ENCODE measurements around the gene KLC1.
A peak's percentile ranks its signal among the peaks of the same experiment; 100 is the strongest.

Gene KLC1

DNA sequence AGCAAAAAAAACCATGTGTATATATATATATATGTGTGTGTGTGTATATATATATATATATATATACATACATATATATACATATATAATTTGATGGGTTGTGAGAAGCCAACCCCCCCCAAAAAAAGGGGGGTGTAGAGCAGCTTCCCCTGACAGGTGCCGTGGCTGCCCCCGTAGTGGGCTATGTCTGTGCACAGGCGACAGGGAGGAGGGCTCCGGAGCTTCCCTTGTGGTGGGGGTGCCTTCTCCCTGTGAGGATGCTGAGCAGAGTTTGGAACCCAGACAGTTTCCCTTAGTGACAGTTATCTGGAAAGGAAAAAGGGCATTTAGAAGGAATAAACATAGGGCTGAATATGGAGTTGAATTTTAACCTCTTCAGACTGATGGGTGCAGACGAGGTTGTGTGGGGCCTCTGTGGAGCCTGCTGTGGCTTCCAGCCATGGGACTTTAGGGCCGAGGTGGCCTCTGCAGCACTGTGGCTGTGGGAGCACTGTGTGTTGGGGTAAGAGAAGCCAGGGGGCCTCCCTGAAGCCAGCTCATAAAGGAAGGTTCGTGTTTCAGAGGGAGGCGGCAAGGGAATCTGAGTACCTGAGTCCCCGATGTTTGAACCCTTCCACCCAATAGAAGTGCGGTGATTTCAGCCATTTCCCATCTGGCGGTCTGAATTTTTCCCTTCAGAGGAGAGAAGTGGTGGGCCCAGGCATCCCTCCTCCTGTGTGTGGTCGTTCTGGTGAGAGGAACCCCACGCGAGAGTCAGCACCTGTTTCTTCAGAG, 66.5 kb downstream of the KLC1 start:
- H3K27ac ChIP-seq (ENCODE audit: low read depth, low read length) = peak overlapping the region; percentile 95
- no peaks in the 10 kb centered on the region for H4K20me1 ChIP-seq (ENCODE audit: low read depth, low read length)
- no peaks in the 10 kb centered on the region for H3K9me3 ChIP-seq (ENCODE audit: insufficient read depth, low read length)
- H3K9me2 ChIP-seq (replicated peaks; ENCODE audit: insufficient read depth, low read length) = no peaks in the 10 kb centered on the region
- H3K79me2 ChIP-seq (ENCODE audit: insufficient read depth, low read length) = no peaks in the 10 kb centered on the region
- no peaks in the 10 kb centered on the region for H3K36me3 ChIP-seq (ENCODE audit: low read length)
- TF ChIP-seq, protein P1, sequence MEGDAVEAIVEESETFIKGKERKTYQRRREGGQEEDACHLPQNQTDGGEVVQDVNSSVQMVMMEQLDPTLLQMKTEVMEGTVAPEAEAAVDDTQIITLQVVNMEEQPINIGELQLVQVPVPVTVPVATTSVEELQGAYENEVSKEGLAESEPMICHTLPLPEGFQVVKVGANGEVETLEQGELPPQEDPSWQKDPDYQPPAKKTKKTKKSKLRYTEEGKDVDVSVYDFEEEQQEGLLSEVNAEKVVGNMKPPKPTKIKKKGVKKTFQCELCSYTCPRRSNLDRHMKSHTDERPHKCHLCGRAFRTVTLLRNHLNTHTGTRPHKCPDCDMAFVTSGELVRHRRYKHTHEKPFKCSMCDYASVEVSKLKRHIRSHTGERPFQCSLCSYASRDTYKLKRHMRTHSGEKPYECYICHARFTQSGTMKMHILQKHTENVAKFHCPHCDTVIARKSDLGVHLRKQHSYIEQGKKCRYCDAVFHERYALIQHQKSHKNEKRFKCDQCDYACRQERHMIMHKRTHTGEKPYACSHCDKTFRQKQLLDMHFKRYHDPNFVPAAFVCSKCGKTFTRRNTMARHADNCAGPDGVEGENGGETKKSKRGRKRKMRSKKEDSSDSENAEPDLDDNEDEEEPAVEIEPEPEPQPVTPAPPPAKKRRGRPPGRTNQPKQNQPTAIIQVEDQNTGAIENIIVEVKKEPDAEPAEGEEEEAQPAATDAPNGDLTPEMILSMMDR (IDR thresholded peaks at IDR 0.05; ENCODE audit: insufficient read depth, low read length, poor library complexity, severe bottlenecking) = no peak
- TF ChIP-seq EZH2phosphoT487 (conservative IDR thresholded peaks at IDR 0.05; ENCODE audit: low read length) = no peak
- peaks cover 73% of the 10 kb centered on the region for H3F3A ChIP-seq (ENCODE audit: insufficient read depth)
- peak overlapping the region; percentile 55 for H3K4me2 ChIP-seq (ENCODE audit: low read depth, low read length, poor library complexity, severe bottlenecking)
- H3K9ac ChIP-seq (ENCODE audit: low read length) = peak overlapping the region; percentile 51
- no peak overlapping the region for H3K4me3 ChIP-seq (ENCODE audit: insufficient read depth, low read length, poor library complexity, severe bottlenecking)
- H3K27me3 ChIP-seq (ENCODE audit: low read length) = no peaks in the 10 kb centered on the region
- no peak overlapping the region for H2AFZ ChIP-seq (ENCODE audit: low read depth, low read length, severe bottlenecking)

DNA sequence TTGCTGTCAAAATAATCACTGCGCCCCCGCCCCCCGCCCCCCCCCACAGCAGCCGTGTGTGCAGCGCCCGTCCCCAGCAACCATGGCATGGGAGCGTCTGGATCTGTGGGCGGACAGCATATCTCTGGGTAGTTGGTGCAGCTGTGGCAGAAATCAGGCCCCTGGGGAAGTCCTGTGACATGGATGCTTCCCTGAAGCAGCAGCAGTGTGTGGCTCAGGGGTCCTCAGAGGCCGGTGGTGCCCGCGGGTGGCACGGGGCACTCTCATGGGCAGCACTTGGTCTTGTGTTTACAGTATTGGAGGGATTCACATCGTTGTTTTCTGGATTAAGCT, 67.0 kb downstream of the KLC1 start:
- no peak overlapping the region for H3K4me3 ChIP-seq (ENCODE audit: insufficient read depth, low read length, poor library complexity, severe bottlenecking)
- H4K20me1 ChIP-seq (ENCODE audit: low read depth, low read length) = no peaks in the 10 kb centered on the region
- H3K9ac ChIP-seq (ENCODE audit: low read length) = peak overlapping the region; percentile 51
- no peaks in the 10 kb centered on the region for H3K79me2 ChIP-seq (ENCODE audit: insufficient read depth, low read length)
- peaks cover 73% of the 10 kb centered on the region for H3F3A ChIP-seq (ENCODE audit: insufficient read depth)
- H3K4me2 ChIP-seq (ENCODE audit: low read depth, low read length, poor library complexity, severe bottlenecking) = peak overlapping the region; percentile 55
- H3K9me3 ChIP-seq (ENCODE audit: insufficient read depth, low read length) = no peaks in the 10 kb centered on the region
- no peaks in the 10 kb centered on the region for H3K9me2 ChIP-seq (replicated peaks; ENCODE audit: insufficient read depth, low read length)
- H3K27me3 ChIP-seq (ENCODE audit: low read length) = no peaks in the 10 kb centered on the region
- H3K27ac ChIP-seq (ENCODE audit: low read depth, low read length) = peak overlapping the region; percentile 95
- TF ChIP-seq, protein P1 (IDR thresholded peaks at IDR 0.05; ENCODE audit: insufficient read depth, low read length, poor library complexity, severe bottlenecking) = no peak
- no peak for TF ChIP-seq EZH2phosphoT487 (conservative IDR thresholded peaks at IDR 0.05; ENCODE audit: low read length)
- no peaks in the 10 kb centered on the region for H3K36me3 ChIP-seq (ENCODE audit: low read length)
- no peak overlapping the region for H2AFZ ChIP-seq (ENCODE audit: low read depth, low read length, severe bottlenecking)

DNA sequence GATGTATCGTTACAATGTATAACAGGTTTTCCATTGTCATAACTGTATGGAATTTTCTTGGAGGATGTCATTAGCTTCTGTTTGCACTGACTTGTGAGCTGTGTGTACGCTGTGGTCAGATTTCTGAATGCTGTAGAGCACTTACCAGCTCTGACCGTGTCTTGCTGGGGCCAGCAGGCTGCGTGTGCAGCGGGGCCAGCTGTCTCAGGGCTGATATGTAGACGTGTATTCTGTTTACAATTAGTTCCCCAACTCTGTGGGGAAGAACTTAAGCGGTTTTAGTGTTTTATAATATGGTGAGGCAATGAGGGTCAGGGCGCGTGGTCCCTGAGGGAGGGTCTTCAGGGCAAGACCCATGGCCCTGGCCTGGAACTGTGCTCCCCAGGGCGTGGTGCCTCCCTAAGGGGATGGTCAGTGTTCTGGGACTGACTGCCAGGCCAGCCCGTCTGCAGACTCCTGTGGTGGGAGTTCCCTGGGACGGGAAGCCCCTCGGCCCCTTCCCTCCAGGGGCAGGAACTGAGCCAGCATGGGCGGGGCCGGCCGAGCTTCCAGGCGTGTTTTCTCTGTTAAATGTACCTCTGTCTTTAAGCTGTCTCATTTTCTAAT, 67.6 kb downstream of the KLC1 start:
- no peaks in the 10 kb centered on the region for H3K79me2 ChIP-seq (ENCODE audit: insufficient read depth, low read length)
- peak overlapping the region; percentile 55 for H3K4me2 ChIP-seq (ENCODE audit: low read depth, low read length, poor library complexity, severe bottlenecking)
- H3K36me3 ChIP-seq (ENCODE audit: low read length) = no peaks in the 10 kb centered on the region
- TF ChIP-seq, protein P1 (IDR thresholded peaks at IDR 0.05; ENCODE audit: insufficient read depth, low read length, poor library complexity, severe bottlenecking) = no peak
- H3K9me2 ChIP-seq (replicated peaks; ENCODE audit: insufficient read depth, low read length) = no peaks in the 10 kb centered on the region
- no peak overlapping the region for H3K4me3 ChIP-seq (ENCODE audit: insufficient read depth, low read length, poor library complexity, severe bottlenecking)
- H3K9ac ChIP-seq (ENCODE audit: low read length) = peak overlapping the region; percentile 51
- H4K20me1 ChIP-seq (ENCODE audit: low read depth, low read length) = no peaks in the 10 kb centered on the region
- H3K27ac ChIP-seq (ENCODE audit: low read depth, low read length) = peak overlapping the region; percentile 95
- H2AFZ ChIP-seq (ENCODE audit: low read depth, low read length, severe bottlenecking) = no peak overlapping the region
- peaks cover 75% of the 10 kb centered on the region for H3F3A ChIP-seq (ENCODE audit: insufficient read depth)
- H3K27me3 ChIP-seq (ENCODE audit: low read length) = no peaks in the 10 kb centered on the region
- no peaks in the 10 kb centered on the region for H3K9me3 ChIP-seq (ENCODE audit: insufficient read depth, low read length)

All from SU-DHL-6 (cell line).